HG03460 (cell line): ENCODE results near the gene TMEM59.
"Not testable (repeated sequence)": the region's sequence is repeated elsewhere in the genome, so short reads cannot be mapped to it uniquely, and the experiment has no call there.

Experiments used
- ATAC-seq: cut with Tn5 transposase; IDR thresholded peaks from one replicate; pipeline ENCODE4 v1.9.1; 2021; ENCODE audit not compliant: unreplicated experiment

TMEM59 gene

DNA sequence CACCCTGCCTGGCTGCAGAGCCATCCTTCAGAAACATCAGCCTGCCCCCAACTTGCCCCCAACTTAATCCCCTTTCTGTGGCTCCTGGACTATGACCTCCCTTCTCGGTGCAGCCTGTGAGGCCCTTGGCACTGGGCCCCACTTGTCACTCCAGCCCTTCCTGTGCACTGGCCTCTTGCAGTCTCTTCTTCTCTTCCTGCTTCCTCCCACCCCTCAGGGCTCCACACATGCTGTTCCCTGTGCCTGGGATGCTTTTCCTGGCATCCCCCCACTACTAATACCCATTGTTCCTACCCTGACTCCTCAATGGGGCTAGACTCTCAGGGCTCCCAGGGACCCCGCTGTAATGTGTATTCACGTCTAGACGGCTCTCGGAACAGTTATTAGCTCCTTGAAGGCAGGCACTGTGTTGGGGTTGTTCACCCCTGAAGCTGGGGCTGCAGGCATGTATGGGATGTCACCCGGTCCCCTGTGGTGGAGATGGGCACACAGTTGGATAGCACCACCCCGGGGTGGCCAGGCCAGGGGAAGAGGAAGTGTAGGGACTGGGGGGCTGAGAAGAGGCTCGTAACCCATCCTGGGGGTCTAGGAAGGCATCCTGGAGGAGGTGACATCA, 39.5 kb downstream of the TMEM59 start:
- ATAC-seq: no peak

DNA sequence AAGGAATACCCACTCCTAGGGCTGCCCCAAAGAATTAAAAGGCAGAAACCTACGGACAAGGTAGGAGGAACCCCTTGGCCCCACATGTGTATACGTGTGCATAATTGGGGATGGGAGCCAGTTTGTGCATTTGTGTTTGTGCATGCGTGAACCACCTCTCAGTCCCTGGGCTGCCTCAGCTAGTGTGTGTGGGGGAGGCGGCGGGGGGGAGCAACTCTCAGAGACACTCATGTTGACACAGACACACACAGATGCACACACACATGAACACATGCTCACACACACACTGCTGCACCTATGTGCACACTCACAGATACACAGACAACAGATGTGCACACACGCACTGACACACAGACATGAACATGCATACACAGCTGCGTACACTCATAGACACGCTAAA, 40.1 kb downstream of the TMEM59 start:
- ATAC-seq: no peak

- ATAC-seq: no peak
Measured at GRCh38 chr1:54012008-54012325, 41.0 kb downstream of the TMEM59 start.

- ATAC-seq: no peak
Measured at GRCh38 chr1:54011316-54012007, 41.5 kb downstream of the TMEM59 start.

DNA sequence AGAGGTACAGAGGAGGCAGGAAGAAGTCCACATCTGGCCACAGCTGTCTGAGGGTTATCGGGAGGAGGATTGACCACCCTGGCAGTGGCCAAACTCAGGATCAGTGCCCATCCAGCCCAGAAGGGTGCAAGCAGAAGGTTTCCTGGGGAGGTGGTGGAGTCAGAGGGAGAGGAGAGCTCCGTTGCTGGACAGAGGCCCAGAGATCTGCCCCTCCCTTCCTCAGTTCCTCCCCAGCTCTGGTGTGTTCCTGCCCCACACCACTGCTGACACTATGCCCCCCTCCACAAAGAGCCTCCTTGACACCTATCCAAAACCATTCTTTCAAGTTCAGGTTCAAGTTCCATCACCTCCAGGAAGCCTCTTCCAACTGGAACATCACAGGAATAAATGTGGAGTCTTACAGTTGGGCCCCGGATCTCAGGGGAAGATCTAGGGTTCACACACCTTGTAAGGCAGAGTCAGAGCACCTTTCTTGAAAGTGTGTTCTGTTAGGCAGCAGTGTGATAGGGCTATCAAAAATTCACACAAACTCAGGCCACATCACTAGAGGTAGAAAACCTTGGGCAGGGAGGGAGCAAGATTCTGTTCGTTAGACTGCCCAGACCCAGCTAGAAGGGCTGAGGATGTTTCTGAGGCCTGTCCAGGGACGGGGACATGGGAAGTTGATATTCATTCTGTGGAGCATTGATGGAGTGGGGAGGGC, 42.4 kb downstream of the TMEM59 start:
- ATAC-seq: no peak

GRCh38 chr1:54009406-54009805, 43.6 kb downstream of the TMEM59 start:
- ATAC-seq: no peak

DNA sequence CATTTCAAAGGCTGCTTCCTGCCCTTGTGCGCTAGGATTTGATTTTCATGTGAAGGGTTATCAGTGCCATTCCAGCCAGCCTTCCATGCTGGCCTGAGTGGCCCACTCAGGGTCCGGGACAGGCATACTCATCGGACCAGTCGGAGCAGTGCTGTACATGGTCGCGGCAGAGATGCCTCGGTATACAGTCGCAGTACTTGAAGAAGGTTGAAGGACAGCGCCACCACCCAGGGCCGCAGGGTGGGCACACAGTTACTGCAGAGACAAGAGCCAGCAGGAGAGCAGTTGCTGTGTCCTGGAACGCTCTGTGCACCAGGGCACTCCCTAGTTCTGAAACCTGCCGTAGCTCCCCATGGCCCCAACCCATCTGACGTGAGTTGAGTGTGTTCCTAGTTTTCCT, 44.1 kb downstream of the TMEM59 start:
- ATAC-seq: no peak

- no peak for ATAC-seq
Measured at GRCh38 chr1:54007613-54008012, 45.4 kb downstream of the TMEM59 start.

DNA sequence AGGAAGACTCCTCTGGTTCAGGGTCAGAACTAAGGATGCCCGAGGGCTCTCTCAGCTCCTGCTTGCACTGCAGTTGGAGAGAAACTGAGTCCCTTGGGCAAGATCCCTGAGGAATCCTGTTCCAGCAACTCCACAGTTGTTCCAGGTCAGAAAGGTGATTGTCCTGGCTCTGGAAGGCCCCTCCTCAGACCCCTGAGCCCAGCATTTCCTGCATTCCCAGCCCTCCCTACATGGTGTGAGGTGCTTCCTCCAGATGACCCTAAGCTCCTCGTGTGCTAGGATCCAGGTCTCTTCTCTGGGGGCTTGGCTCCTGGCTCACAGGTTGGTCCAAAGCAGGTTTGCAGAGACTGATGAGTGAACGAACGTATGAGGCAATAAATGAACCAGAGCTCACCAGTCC, 46.5 kb downstream of the TMEM59 start:
- ATAC-seq: no peak

- no peak for ATAC-seq
Measured at GRCh38 chr1:54004481-54005049, 48.4 kb downstream of the TMEM59 start.

GRCh38 chr1:54003750-54004480, 49.1 kb downstream of the TMEM59 start:
- not testable (repeated sequence) for ATAC-seq

GRCh38 chr1:54003249-54003646, 49.8 kb downstream of the TMEM59 start:
- ATAC-seq: no peak

DNA sequence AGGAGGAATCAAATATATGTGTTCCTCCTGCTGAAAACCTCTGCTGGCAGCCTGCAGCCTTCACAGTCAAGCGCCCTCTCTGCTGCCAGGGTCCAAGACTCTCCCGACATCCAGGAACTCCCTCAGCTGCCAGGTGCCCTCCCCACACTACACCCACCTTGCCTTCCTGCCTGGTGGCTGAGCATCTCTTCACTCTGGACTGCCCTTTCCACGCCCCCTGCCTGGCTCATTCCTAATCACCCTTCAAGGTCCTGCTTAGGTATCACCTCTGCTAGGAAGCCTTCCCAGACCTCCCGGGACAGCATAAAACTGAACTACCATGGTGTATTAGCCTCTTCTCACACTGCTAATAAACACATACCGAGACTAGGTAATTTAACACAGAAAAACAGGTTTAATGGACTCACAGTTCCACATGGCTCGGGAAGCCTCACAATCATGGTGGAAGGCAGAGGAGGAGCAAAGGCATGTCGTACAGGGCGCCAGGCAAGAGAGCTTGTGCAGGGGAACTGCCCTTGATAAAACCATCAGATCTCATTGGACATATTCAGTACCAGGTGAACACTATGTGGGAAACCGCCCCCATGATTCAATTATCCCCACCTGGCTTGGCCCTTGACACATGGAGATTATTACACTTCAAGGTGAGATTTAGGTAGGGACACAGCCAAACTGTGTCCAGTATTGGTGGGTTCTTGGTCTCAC, 50.3 kb downstream of the TMEM59 start:
- ATAC-seq: no peak

DNA sequence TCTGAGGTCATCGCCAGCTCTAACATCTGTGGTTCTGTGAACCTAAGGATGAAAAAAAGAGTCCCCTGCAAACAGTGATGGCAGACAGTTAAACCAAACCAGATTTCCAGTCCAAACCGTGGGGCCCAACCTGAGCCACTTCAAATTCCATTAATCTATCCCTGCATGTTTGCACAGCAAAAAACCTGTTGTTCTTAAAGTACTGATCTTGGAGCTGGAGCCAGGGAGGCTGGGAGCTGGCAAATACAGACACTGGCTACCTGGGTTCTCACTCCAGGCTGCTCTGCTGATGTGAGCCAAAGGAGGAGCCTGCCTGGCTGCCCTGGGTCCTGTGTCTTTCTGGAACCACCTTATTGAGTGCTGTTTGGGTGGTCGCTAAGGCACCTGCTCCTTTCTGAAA, 51.4 kb downstream of the TMEM59 start:
- ATAC-seq: no peak

- no peak for ATAC-seq
Measured at GRCh38 chr1:53999920-54000319, 53.1 kb downstream of the TMEM59 start.

DNA sequence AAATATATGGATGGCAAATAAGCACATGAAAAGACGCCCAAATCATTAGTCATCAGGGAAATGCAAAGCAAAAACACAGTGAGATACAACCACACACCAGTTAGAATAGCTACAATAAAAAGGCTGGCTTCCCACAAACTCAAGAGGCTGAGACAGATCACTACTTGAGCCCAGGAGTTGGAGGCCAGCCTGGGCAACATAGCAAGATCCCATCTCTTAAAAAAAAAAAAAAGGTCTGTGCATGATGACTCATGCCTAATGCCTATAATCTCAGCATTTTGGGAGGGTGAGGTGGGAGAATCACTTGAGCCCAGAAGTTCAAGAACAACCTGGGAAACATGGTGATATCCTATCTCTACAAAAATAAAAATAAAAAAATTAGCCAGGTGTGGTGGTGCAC, 54.8 kb downstream of the TMEM59 start:
- ATAC-seq: no peak

DNA sequence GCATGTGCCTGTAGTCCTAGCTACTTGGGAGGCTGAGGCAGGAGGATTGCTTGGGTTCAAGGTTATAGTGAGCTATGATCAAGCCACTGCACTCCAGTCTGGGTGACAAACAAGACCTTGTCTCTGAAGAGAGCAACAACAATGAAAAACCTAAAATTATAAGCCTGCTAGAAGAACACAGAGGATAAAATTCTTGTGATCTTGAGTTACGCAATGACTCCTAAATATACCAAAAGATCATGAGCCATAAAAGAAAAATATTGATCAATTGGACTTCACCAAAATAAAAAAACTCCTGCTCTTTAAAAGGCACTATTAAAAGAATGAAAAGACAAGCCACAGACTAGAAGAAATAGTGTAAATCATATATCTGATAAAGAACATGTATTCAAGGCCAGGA, 57.3 kb downstream of the TMEM59 start:
- ATAC-seq: no peak

DNA sequence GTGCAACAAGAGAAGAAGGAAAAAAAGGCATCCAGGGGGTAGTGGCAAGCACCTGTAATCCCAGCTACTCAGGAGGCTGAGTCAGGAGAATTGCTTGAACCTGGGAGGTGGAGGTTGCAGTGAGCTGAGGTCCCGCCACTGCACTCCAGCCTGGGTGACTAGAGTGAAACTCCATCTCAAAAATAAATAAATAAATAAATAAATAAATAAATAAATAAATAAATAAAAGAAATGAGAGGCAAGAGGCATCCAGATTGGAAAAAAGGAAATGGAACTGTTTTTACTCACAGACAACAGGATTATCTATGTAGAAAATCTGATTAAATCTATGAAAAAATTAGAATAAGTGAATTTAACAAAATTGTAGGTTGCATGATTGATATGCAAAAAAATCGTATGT, 58.5 kb downstream of the TMEM59 start:
- not testable (repeated sequence) for ATAC-seq

DNA sequence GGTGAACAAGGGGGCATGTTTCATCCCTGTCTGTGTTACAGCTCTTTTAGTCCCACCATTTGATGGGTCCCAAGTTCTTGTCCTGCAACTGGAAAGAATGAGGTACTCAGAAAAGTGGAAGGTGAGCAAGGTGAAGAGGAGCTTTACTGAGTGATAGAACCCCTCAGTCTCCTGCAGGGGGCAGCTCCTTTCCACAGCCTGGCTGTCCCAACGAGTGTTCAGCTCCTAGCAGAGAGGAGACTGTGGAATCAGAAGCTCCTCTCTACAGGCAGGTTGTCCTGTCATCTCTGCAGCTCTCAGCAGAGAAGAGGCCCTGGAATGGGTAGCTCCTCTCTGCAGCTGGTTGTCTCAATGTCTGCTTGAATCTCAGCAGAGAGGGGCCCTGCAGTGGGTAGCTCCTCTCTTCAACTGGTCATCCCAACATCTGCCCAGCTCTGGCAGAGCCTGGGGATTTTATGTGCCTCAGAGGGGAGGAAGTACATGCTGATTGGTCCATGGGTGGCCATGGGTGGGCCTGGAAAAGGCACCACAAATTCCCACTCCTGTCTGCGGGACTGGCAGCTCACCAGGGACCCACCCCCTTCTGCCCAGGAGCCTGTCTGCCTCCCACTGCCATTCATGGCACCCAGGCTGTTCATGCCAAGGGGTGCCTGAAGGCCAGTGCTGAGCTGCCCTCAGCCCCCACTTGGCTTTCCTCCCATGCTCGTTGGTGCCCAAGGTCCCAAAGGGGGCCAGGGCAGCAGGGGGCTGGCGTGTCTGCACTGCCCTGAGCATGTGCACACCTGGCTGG, 60.7 kb downstream of the TMEM59 start:
- no peak for ATAC-seq

DNA sequence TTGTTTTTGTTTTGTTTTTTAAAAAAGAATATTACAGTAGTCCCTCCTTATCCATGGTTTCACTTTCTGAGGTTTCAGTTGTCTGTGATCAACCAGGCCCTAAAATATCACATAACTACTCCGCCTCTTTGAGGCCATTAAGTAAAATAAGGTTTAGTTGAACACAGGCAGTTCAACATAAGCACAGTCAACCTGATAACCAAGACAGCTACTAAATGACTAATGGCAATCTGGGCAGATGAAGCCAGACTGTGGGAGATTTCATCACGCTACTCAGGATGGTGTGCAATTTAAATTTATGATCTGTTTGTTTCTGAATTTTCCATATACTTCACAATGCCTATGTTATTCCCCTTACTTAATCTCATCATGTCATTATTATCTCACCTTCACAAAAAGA, 65.1 kb downstream of the TMEM59 start:
- no peak for ATAC-seq
